NCI-H446 (cell line): ENCODE data around the gene TNFAIP8.

ENCODE experiments used
- DNase-seq, 2 experiments: peaks; one replicate each; lab custom pipeline; 2025; lab: John Stamatoyannopoulos, UW

The TNFAIP8 gene

DNA sequence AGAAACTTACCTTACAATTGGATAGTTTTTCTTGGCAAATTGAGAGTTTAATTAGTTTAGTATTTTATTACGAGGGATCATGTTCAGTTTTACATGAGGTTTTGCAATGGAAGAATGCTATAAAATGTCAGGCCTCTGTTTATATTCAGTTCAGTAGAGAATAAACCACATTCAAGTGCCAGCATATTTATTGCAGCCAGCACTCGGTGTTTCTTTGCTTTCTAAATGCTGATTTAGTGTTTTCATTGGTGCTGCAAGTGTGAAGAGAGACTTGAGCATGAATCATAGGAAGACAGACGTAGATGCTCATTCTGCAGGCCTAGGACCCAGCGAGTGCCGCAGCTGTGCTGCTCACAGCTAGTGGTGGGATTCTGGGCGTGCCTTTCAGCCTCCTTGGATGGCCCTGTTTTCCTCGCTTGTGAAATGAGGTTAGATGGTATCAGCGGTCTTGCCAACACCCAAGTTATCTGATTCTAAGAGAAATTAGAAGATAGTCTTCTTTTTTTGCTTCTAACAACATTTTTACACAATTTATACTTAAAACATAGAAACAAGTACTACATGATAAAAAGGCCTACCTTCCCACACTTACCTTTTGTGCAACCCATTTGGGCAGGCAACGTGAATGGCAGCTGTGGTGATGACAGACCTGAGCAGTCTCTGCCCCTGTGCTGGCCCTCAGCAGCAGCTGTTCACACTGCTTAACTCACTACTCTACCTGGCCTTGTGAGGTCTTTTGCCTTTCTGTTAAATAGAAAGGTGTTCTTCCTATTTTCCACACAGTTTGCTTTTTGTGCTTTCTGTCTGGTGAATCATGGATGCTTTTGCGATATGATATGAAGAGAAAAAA lies 26.8 kb upstream of the TNFAIP8 start:
- DNase-seq: peak in 1 of 2 experiments; percentile 17

GRCh38 chr5:119329666-119330065 lies 26.2 kb upstream of the TNFAIP8 start:
- no peak for DNase-seq

GRCh38 chr5:119330367-119331183 lies 25.2 kb upstream of the TNFAIP8 start:
- DNase-seq: no peak

DNA sequence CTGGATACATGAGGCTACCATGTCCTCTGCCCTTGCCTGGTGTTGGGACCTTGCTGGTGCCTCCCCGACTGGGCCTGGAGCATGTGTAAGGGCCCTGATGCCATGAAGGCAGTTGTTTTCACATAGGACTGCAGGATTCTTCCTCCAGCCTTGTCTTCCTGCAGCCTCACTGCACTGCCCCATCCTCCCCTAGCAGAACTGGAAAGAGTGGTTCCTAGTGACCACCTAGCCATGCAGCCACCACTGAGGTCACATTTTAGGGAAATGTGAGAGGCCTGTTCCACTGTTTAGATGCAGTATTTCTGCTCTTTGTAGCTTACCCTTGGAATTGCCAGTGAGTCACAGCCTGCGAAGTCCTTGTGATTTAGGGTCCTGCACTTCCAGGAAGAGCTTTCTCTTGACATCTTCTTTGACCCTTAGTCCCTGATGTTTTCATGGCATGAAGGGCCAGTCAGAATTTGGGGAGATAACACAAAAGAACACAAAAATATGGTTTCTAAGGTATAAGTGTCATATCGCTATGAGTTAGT lies 24.2 kb upstream of the TNFAIP8 start:
- no peak for DNase-seq

GRCh38 chr5:119332208-119332607 lies 23.6 kb upstream of the TNFAIP8 start:
- no peak for DNase-seq

DNA sequence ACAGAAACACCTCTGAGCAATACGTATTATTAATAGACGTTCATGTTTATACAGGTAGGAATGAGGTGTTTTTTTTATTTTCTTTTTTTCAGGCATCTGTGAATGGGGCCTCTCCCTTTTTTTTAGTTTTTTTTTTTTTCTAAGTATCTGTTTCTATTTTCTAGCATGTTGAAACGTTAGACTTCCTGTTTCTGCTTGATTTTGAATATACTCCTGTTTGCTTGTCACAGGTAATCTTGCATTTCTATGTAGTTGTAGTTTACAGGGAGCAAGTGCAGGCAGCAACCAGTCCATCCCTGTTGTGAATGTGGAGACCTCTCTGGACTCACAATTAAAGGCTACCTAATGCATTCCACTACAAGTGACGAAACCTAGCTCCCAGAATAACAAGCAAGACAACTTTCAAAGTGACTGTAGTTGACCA lies 22.8 kb upstream of the TNFAIP8 start:
- no peak for DNase-seq

DNA sequence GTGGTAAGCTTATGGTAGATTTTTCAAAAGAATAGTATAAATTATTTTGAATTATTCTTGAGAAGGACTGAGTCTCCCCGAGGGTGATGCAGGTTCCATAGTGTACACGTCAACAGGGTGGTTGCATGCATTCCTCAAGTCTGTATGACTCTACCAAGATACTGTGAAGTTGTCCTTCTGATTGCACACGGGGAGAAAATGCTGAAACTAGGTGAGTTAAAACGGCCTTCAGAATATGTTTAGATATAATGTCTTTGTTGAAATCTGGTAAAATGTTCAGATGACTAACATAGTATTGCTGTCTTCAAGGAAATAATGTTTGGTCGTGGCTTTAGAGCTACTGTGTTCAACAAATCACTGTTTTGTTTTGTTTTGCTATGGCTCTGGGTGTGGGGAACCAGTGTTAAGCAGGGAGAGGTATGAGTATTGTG lies 22.4 kb upstream of the TNFAIP8 start:
- no peak for DNase-seq

GRCh38 chr5:119335261-119335677 lies 20.6 kb upstream of the TNFAIP8 start:
- no peak for DNase-seq

DNA sequence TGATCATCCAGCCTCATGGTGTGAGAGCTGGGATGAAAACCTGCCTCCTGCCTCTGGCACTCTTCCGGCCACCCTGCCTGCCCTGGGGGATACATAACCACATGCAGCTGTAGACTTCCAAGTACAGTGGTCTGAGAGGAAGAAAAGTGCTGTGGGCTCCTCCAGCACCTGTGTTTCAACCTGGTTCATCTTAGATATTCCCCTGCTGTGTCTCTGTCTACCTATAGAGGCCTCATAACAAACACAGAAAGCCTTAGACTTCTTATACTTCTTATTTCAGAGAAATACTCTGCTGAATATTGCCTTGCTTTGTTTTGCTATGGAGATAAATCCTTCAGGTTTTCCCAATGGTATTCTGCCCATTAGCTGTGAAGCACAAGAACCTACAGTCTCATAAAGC lies 19.6 kb upstream of the TNFAIP8 start:
- no peak for DNase-seq

DNA sequence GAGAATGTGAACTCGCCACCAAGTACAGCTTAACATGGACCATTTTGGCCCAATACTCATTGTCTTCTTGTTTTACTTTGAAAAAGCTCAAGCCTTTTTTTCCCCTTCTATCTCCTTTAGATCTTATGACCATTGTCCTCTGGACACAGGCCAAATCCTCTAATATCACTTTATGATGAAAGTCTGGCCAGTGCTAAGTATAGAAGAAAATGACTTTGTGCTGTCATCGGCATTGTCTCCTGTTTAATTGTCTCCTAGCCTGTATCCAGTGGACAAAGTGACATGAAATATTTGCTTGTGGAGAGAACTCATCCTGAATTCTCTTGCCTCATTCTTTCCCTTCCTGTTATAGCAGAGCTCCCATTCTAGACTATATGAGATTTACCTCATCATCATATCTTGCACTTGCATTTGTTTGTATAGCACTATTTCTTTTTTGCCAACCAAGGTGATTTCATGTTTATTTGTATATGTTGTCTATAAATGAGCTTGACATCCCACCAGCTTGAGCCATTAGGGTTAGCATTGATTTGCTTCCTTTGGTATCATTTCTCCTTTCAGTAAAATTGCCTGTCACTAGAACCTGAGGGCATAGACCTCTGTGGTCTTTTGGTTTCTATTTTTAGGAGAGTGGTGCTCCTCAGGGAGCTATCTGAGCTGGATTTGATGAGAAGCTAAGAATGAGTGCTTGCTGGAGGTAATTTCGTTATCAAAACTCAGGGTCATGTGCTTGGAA lies 18.8 kb upstream of the TNFAIP8 start:
- no peak for DNase-seq

DNA sequence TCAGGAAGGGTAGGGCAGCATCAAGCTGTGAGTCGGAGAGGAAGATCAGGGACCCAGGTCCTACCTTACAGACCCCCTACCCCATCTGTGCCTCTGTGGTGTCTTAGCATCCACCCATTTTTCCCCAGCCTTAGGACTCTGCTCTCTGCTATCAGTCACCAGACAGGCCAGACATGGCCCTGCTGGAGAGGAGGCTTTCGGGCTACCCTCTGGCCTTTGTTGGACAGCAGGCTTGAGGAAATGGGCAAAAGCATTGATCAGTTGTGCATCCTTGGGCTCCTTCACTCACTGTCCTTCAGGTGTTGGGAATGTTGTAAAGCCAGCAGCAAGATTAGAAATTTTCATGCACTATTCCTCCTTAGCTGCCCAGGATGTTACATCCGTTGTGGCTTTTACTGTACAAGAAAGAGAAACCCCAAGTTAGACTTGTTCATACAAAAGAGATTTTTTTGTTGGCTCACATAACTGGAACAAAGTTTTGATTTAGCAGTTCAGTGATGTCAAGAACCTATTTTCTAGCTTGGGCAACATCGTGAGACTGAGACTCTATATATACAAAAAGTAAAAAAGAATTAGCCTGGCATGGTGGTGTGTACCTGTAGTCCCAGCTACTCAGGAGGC lies 17.4 kb upstream of the TNFAIP8 start:
- no peak for DNase-seq

GRCh38 chr5:119339344-119339743 lies 16.5 kb upstream of the TNFAIP8 start:
- DNase-seq: no peak

DNA sequence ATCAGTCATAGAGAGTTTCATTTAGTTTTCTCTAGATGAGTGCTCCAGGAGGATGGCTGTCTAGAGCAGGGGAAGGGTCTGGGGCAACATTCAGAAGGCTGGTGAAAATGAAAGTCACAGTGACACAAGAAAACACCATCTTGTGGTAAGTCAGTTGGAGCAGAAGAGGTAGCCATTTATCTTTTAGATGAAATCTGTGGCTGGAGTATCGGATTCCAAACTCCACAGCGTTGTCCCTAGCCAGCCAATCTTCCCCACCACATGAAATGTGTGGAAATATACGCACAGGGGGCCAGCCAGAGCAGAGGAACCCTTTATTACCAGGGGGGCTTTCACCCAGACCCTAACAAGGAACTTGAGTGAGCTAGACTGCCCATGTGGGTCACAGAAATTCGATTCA lies 15.9 kb upstream of the TNFAIP8 start:
- DNase-seq: no peak

DNA sequence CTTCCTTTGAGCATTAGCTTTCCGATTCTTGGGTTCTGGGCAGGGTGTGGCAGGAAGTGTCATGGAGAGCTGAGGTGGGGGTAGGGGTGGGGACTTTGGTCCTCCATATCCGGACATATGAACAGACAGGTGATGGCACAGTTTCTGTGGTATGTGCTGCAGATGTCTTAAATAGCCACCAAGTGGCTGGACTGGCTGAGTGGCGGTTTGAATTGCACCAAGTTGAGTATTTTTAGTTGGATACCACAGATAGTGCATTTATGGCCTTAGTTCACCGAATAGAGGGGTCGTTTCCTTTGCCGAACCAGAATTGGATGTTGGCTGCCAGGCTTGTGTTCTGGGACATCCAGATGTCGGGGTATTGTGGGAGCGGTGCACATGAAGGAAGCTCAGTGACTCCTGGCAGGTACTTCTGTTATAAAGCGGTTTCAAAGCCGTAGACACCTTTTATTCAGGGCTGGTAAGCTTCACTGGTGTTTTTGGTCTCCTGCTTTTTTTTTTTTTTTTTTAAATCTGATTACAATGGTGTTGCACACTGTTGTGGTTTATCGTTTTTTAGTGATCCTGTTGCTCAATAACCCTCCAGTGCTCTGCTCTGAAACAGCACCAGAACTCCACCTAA lies 15.1 kb upstream of the TNFAIP8 start:
- no peak for DNase-seq

- no peak for DNase-seq
Measured at GRCh38 chr5:119341452-119342349, 14.1 kb upstream of the TNFAIP8 start.

DNA sequence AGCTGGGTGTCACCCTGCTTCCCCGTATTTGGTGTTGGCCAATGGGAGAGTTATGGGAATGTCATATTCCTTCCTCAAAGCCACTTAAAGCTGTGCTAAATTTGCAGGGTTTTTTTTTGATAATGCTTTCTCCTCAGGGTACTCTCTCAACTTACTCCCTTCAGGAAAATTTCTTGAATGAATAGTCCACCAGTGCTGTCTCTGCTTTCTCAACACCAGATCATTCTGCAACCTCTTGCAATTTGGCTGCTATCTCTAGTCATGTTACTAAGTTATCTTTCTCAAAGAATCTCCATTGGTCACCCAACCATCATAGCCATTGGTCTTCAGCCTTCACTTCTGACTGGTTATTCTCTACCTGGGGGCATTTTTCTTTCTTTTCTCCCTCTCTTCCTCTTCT lies 13.4 kb upstream of the TNFAIP8 start:
- no peak for DNase-seq

- DNase-seq: no peak
Measured at GRCh38 chr5:119343052-119343451, 12.8 kb upstream of the TNFAIP8 start.

DNA sequence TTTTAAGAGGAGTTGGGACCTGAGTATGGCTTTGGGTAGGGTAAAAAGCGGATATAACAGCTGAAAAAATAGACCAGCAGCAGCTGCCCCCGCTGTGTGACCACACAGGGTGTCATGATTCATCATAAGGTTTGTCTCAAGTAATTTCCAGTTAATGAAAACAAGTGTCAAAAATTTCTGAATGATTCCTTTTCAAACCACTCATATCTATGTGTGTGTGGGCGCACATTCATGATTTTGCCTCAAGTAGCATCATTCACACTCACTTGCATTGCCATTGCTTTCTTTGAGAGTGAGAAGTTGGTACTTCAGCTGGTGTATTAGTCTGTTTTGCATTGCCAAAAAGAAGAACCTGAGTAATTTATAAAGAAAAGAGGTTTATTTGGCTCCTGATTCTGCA lies 12.1 kb upstream of the TNFAIP8 start:
- no peak for DNase-seq

- DNase-seq: no peak
Measured at GRCh38 chr5:119344231-119344630, 11.6 kb upstream of the TNFAIP8 start.

DNA sequence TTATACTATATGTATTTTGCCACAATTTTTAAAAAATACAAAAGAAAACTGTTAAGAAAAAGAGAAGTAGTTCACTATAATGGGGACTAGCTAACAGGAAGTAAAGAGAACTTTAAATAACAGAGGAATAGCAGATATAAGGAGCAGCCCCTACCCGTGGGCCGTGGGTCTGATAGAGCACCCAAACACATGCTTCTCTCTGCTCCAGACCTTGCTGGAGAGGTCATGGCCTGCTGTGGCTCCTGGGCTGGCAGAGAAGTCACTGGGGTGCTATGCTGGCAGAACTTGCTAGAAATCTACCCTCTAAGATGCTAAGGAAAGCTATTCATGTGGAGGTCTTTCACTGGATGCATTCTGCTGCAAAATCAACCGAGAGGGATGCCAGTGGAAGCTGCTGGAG lies 10.0 kb upstream of the TNFAIP8 start:
- DNase-seq: no peak
